Islet of Langerhans (tissue), 1 donor: ENCODE data around the gene SPACA4.
"Not testable (repeated sequence)": the region's sequence is repeated elsewhere in the genome, so short reads cannot be mapped to it uniquely, and the experiment has no call there.

Experiments used
- FAIRE-seq: peaks from one replicate; lab custom pipeline; 2011; peaks lifted over from hg19 to GRCh38; lab: Jason Lieb, UNC

SPACA4 gene

DNA sequence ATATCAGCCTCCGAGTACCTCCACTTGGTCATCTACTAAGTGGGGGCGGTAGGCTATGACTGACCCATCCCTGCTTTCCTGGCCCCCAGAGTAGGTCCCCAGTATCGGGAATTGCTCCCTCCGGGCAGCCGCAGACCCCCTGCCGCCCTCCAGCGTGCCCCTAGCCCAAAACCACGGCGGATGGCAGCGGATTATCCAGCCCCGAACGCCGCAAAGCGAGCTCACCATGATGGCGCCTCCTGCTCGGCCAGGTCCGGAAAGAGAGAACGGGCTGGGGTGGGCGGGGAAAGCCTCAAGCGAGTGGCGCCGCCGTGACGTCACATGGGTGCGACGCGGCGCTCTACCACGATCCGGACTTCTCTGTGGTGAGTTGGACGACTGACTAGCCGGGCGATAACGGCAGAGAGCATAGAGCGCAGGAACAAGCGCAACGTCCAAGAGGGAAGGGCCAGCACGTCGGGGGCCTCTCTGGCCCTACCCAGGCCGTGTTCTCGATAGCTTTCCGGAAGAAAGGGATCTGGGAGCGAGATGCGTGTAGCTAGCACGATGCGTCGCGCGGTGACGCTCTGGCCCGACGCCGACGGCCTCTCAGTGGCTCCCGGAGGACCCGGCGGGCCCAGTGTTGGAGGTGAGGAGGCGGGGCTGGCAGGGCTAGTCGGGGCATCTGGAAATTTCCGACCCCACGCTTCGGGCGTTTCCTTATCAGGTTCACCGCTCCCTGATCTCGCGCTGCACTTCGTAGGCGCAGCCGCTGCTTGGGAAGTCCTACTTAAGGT, 12.6 kb downstream of the SPACA4 start, which contains the start of the genes RPL18 and SPHK2:
TSS of gene RPL18 (minus strand) at position 263 of the 776 bp plus-strand sequence. CDS start at position 228, 35 bp downstream.
TSS of gene SPHK2 (plus strand) at position 591 of the 776 bp plus-strand sequence. CDS start 1,009 bp downstream, outside the sequence.
- FAIRE-seq: peak; percentile 43

DNA sequence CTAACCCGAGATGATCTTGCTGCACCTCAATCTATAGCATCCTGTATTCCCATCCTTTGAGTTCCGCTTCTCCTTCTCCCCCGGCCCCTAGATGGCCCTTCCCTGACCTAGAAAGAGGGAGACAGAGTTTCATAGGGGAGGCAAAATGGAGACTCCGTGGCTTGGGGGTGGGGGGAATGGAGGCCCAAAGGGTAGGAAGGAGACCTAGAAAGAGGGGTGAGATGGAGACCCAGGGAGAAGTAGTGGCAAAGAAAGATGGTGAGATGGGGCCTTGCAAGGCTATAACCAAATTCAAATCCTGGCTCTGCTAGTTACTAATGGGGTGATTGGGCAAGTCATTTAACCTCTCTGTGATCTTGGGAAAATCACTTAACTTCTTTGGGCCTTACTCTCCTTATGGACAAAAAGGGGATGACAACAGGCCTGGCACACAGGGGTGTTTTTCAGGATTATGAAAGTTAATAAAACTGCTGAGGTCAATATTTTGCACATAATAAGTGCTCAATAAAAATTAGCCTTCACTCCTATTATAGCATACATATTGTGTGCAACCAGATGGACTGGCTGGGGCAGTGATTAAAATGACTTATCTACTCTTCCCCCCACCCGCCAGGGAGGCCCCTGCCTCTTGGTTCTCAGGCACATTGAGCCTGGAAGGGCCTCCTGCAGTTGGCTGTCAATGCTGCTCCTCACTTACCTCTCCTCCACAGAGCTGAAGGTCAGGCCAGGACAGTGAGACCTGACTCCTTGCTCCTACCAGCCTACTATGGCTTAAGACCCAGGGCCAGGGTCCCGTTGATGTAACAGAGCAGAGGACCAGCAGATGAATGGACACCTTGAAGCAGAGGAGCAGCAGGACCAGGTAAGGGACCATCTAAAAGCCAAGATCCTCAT, 13.4 kb downstream of the SPACA4 start:
- no peak for FAIRE-seq

DNA sequence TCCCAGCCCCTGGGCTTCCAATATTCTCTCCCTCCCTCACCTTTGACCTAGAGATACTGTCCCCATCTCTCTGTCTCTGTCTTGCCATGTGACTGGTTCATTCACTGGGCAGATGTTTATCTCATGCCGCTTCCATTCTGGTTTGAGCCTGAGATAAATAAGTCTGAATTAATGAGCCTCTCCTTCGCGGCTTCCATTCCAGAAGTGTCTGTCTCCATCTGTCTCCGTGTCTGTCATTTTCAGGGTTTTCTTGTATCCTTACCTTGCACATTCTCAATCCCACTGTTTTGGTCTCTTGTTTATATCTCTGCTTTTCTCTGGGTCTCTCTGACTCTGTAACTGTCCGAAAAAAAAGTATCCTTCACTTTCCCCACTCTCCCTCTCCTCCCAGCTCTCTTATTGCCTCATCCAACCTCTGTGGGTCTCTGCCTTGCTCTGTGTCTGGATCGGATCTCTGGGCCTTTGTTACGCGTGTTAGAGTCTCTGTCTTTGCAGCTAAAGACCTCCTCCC, 17.1 kb downstream of the SPACA4 start:
- no peak for FAIRE-seq

DNA sequence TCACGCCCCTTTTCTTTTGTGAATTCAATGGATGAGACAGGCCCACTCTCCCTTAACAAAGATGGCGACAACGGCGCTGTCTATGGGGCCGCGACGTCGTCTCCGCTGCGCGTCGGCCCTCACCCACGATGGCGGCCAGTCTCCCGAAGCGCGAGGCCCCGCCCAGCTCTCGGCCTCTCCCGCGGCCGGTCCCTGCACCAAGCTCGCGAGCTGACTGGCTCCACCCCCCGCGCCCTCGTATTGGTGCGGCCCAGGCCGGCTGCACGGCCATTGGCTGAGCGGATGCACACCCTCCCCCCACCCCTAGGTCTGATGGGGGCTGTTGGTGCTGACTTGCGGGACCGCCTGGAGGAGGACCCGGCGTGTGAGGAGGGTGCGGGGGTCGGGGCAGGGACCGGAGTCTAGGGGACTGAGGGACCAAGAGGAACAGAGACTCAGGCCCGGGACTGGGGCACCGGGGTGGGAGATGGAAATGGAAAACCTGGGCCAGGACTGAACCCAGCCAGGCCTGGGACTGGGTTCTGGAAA, 17.6 kb downstream of the SPACA4 start:
- FAIRE-seq: no peak

DNA sequence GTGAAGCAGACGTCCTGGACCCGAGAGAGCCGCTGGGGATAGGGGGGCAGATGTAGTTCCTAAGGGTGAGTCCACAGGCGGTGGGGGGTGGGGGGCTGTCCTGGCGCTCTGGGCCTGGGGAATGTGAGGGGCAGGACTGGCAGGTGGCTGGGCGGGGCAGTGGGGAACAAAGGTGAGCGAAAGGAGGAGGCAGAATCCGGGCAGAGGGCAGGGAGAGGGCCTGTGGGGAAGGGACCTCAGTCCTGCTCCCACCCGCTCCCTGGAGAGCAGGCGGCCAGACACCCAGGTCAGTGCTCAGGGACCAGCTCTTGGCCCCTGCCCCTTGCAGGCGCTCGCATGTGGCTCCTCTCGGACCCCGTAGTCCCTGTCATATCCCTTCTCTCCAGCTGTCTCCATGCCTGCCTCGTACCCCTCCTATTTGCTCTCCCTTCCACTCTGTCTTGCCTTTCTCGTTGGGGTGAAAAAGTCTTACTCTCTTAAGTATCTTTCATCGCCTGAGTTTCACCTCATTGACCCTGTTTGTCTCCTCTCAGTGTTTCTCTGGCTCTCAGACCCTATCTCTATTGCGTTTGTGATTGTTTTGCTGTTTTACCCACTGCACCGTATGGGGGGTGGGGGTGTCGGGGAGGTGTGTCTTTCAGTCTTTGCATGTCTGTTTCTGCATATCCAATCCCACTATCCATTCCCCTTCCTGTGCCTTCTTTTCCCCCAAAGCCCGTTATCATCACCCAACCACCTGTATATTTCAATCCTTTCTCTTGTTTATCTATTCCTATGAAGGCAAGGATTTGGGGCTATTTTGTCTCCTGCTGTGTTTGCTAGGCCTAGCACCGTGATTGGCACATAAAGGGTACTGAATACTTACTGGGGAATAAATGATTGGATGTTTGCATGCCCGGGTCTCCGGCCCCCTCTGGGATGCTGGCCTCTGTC, 18.5 kb downstream of the SPACA4 start:
- FAIRE-seq: no peak

DNA sequence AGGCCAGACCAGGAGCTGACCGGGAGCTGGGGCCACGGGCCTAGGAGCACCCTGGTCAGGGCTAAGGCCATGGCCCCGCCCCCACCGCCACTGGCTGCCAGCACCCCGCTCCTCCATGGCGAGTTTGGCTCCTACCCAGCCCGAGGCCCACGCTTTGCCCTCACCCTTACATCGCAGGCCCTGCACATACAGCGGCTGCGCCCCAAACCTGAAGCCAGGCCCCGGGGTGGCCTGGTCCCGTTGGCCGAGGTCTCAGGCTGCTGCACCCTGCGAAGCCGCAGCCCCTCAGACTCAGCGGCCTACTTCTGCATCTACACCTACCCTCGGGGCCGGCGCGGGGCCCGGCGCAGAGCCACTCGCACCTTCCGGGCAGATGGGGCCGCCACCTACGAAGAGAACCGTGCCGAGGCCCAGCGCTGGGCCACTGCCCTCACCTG, 19.4 kb downstream of the SPACA4 start:
- FAIRE-seq: no peak

DNA sequence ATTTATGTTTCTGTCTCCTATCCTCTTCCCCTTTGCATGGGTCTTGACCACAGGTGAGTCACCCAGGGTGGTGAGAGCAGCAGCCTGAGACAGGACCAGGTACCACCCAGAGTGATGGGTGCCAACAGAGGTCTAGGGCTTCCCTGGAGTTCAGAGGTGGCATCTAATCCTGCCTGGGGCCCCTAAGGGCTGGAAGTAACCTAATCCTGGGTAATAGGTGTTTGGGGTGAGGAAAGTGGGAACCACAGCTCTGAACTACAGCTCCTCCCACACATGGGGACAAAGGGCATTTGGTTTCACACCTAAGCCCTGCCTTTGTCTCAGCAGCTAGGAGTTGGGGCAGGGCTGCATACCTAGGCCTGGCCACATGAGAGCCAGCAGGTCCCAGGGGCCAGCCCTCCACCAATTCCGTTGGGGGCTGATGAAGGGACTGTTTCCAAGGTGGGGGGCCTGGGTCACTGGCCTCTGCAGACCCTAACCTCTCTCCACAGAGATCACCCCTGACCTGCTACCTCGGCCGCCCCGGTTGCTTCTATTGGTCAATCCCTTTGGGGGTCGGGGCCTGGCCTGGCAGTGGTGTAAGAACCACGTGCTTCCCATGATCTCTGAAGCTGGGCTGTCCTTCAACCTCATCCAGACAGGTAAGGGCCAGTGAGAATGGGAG, 20.8 kb downstream of the SPACA4 start:
- no peak for FAIRE-seq

DNA sequence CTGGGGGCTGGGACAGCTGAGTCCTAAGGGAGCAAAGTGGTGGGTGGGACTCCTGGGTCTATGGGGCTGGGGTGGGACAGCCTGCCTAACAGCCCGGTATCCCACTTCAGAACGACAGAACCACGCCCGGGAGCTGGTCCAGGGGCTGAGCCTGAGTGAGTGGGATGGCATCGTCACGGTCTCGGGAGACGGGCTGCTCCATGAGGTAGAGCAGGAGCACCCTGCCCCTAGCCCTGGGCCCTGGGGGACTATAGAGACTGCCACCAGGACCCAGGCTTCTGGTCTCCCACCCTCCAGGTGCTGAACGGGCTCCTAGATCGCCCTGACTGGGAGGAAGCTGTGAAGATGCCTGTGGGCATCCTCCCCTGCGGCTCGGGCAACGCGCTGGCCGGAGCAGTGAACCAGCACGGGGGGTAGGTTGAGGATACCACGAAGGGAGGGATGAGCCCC, 21.3 kb downstream of the SPACA4 start:
- FAIRE-seq: no peak

DNA sequence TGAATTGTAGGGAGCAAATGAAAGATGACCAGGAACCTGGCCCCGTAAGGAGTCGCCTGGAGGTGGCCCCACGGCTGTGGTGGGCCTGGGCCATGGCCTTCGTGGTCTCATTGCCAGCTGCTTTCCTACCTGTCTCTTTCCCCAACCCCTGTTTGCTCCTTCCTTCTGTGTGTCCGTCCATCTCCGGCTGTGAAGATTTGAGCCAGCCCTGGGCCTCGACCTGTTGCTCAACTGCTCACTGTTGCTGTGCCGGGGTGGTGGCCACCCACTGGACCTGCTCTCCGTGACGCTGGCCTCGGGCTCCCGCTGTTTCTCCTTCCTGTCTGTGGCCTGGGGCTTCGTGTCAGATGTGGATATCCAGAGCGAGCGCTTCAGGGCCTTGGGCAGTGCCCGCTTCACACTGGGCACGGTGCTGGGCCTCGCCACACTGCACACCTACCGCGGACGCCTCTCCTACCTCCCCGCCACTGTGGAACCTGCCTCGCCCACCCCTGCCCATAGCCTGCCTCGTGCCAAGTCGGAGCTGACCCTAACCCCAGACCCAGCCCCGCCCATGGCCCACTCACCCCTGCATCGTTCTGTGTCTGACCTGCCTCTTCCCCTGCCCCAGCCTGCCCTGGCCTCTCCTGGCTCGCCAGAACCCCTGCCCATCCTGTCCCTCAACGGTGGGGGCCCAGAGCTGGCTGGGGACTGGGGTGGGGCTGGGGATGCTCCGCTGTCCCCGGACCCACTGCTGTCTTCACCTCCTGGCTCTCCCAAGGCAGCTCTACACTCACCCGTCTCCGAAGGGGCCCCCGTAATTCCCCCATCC, 22.1 kb downstream of the SPACA4 start:
- no peak for FAIRE-seq

DNA sequence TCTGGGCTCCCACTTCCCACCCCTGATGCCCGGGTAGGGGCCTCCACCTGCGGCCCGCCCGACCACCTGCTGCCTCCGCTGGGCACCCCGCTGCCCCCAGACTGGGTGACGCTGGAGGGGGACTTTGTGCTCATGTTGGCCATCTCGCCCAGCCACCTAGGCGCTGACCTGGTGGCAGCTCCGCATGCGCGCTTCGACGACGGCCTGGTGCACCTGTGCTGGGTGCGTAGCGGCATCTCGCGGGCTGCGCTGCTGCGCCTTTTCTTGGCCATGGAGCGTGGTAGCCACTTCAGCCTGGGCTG, 22.7 kb downstream of the SPACA4 start:
- no peak for FAIRE-seq

DNA sequence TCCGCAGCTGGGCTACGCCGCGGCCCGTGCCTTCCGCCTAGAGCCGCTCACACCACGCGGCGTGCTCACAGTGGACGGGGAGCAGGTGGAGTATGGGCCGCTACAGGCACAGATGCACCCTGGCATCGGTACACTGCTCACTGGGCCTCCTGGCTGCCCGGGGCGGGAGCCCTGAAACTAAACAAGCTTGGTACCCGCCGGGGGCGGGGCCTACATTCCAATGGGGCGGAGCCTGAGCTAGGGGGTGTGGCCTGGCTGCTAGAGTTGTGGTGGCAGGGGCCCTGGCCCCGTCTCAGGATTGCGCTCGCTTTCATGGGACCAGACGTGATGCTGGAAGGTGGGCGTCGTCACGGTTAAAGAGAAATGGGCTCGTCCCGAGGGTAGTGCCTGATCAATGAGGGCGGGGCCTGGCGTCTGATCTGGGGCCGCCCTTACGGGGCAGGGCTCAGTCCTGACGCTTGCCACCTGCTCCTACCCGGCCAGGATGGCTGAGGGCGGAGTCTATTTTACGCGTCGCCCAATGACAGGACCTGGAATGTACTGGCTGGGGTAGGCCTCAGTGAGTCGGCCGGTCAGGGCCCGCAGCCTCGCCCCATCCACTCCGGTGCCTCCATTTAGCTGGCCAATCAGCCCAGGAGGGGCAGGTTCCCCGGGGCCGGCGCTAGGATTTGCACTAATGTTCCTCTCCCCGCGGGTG, 23.2 kb downstream of the SPACA4 start:
- FAIRE-seq: no peak

DNA sequence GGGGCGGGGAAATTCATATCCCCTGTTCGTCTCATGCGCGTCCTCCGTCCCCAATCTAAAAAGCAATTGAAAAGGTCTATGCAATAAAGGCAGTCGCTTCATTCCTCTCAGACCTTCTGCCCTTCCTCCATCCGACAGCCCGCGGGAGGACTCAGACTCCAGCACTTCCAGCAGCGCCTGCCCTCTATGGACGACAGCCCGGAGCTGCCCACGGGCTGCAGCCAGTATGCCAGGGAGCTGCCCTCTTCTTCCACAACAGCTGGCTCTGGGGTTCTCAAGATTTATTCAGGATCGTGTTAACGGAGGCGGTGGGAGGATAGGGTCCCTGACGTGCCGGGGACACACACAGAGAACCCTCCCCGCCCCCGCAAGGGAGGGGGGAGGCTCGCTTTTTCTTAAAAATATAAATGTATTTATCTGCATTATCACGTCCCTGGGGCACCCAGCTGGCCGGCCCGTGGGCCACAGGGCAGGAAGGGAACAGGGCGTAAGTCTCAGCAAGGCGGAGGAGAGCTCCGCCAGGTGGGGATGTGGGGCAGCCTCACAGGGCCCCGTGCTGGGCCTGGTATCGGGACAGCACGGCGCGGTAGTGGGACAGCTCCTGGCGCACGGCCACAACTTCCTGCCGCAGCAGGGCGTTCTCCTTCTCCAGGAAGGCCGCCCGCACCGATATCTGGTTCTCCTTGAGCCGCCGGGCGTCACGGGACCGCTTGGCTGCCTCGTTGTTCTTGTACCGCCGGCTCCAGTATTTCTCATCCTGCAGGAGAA, 23.9 kb downstream of the SPACA4 start:
- no peak for FAIRE-seq

DNA sequence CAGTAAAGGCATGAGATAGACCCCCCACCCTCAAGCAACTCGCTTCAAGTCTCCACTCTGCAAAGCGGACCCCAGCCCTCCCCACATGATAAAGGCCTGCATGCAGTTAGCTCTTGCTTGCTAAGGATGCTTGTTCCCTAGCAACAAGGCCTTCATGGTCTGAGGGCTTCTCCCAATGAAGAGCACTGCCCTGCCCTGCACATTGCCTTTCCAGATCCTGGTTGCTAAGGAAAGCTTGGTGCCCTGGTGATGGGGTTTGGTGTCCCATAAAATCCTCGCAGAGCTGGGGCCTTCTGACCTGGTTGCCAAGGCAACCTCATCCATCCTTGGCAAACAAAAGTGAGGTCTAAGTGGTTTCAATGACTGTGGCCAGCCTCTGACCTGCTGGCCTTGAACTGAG, 24.7 kb downstream of the SPACA4 start:
- FAIRE-seq: no peak

DNA sequence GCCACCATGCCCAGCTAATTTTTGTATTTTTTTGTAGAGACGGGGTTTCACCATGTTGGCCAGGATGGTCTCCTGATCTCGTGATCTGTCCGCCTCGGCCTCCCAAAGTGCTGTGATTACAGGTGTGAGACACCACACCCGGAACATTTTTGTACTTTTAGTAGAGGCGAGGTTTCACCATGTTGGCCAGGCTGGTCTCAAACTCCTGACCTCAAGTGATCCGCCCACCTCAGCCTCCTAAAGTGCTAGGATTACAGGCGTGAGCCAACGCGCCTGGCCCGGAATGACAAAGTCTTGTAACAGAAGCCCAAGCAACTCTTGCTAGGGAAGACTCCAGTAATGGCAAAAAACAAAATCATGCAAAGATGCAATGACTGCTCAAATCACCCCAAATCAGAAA, 25.7 kb downstream of the SPACA4 start:
- FAIRE-seq: not testable (repeated sequence)

DNA sequence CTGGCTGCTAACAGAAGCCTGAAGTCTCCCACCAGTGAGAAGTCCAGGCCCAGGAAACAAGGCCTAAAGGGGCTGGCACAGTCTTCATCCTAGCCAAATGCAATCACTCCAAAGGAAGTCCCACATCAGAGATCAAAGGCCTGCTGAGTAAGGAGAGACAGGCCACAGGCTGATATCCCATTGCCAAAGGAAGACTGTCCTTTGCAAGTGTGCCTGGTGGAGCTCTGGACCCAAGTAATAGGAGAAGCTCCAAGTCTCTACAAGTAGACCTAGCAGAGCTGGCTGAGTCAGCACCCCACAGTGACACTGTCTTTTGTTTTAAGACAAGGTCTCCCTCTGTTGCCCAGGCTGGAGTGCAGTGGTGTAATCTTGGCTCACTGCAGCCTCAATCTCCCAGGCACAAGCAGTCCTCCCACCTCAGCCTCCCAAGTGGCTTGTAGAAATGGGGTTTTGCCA, 26.2 kb downstream of the SPACA4 start:
- no peak for FAIRE-seq

DNA sequence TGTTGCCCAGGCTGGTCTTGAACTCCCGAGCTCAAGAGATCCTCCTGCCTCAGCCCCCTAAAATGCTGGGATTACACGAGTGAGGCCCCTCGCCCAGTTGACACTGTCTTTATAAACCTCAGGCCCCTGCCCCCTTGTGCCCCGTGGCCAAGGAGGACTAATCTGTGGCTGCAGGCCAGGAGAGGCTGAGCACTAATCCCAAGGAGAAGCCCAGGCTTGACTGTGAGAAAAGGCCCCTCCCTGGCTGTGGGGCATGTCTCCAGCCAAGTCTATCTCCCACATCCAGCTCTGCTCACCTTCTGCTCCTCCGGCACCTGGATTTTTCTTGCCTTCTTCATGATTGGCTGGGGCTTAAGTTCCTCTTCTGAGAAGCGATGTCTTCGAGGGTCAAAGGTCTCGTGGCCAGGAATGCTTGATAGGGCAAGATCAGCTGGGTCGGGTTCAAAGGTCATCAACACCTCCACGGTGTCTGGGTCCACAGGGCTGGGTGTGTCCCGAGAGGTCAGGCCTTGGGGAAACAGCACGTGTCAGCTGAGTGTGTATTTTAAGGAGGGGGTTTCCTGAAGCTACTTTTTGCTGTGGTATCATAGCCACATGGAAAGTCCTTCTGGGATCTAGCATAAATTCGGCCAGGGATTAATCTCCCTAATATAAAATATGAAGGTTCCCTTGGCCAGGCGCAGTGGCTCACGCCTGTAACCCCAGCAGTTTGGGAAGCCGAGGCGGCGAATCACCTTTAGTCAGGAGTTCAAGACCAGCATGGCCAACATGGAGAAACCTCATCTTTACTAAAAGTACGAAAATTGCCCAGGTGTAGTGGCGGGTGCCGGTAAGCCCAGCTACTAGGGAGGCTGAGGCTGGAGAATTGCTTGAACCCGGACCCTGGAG, 26.9 kb downstream of the SPACA4 start:
- FAIRE-seq: no peak

DNA sequence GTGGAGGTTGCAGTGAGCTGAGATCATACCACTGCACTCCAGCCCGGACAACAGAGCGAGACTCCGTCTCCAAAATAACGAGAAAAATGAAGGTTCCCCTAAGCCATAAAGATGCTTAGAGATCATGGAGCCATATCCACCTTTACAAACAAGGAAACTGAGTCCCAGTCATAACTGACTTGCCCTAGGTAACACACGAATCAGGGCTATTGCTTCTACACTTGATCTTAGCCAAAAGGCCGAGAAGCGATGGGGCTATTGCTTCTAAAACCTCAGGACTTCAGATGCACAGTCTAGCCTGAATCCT, 27.4 kb downstream of the SPACA4 start:
- no peak for FAIRE-seq
